Adrenal gland (tissue), 5 donors: ENCODE results near the gene JOSD2.

Experiments
- POLR2A ChIP-seq, 2 donors: fragments of 450-650 bp; IDR thresholded peaks; one replicate each; pipeline ENCODE4 v1.6.1; 2017; ENCODE audit warnings: antibody characterized with exemption in 2 of 2, mild to moderate bottlenecking in 2 of 2, moderate library complexity in 1 of 2
- TF ChIP-seq, protein P1 (sequence below), 6 experiments: fragments of 450-650 bp in 4 of 6; fragments of 200-600 bp in 2 of 6; sonication (generic) in 1 of 6; IDR thresholded peaks; 1 replicate in 5 of 6; 2 replicates in 1 of 6; pipeline versions ENCODE4 v1.5.1 to v1.8.0; 2016 to 2021; ENCODE audit warnings: antibody characterized with exemption in 6 of 6, mild to moderate bottlenecking in 2 of 6, moderate library complexity in 1 of 6
- donor health status: DM: no; HTN: no; CAD: no.

- TF ChIP-seq, protein P1, sequence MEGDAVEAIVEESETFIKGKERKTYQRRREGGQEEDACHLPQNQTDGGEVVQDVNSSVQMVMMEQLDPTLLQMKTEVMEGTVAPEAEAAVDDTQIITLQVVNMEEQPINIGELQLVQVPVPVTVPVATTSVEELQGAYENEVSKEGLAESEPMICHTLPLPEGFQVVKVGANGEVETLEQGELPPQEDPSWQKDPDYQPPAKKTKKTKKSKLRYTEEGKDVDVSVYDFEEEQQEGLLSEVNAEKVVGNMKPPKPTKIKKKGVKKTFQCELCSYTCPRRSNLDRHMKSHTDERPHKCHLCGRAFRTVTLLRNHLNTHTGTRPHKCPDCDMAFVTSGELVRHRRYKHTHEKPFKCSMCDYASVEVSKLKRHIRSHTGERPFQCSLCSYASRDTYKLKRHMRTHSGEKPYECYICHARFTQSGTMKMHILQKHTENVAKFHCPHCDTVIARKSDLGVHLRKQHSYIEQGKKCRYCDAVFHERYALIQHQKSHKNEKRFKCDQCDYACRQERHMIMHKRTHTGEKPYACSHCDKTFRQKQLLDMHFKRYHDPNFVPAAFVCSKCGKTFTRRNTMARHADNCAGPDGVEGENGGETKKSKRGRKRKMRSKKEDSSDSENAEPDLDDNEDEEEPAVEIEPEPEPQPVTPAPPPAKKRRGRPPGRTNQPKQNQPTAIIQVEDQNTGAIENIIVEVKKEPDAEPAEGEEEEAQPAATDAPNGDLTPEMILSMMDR (IDR thresholded peaks at IDR 0.05): no peak
- TF ChIP-seq POLR2A (IDR thresholded peaks at IDR 0.05): no peak
Measured at GRCh38 chr19:50492303-50493052, 18.5 kb downstream of the JOSD2 start.
